ENCODE results near the gene ZDHHC9. TPM values are rescaled to one million over a fixed set of nuclear protein-coding genes. Genes with fewer than 3 reads are reported as not detected.

ZDHHC9 gene
- total and polyA plus RNA-seq, 3 donors from 2014 or later, result 6.9 to 9.4 (median 7.3) TPM

DNA sequence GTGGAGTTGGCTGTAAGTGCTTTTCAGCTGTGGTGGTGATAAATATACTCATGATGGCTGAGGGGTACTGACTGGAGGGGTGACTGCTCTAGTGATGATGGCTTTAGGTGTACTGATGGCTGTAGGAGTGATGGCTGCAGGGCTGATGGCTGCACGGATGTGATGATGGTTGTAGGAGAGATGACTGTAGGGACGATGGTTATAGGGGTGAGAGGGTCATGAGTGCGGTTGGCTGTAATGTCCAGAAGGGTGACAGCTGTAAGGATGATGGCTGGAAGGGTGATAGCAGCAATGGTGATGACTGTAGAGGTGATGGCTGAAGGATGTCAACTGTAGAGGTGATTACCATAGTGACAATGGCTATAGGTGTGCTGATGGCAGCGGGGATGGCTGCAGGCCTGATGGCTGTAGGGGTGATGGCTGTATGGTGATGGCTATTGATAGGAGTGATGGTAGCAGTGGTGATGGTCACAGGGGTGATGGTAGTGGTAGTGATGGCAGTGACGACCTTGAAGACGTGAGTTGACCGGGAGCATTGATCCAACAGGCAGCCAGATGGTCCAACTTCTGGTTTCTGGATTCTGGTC lies 64.5 kb downstream of the ZDHHC9 start:
- Histone ChIP-seq H3K27ac (no peak overlapping the region), H3K27me3 (no peaks in the 10 kb centered on the region)
- 89 to 93% methylated on average over 6 to 7 of the region's 7 CpGs for WGBS, 2 donors

DNA sequence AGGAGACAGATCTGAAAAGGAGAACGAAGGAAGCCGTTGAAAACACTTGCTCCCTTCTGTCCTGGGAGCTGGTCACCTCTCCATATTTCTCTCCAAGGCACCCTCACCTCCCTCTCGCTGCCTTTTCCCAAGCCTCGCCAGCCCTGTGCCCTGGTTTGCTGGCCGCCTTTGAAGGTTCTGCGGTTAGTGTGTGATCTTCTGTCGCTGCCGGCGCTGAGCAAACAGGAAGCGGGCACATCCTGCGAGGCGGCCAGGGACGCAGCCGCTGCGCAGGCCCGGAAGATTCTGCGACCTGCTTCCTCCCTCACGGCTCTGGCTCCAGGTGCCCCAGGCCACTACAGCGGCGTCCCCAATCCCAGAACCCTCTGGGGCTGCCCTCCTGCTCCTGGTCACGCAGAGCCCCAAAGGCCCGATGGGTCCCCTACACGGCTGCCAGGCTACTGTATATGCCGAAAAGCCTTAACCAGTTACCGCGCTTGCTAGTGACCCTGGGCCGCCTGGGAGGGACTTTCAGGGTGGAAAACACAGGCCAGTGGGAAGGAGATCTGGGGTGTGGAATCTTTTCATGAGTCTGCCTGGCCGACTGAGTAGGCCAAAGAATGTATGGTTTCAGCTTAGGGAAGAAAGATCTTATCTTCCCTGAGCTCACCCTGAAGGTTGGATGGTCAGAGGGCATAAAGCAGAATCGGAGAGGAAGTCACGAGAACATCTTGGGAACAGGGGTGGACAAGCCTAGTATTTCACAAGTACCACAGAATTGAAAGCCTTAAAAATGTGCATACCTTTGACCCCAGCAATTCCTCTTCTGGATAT lies 66.3 kb downstream of the ZDHHC9 start:
- peak; percentile 17 for DNase-seq
- intact Hi-C loops (cut with DNase I; ENCODE audit: low total_unique reads), result no loop called here
- 35 to 44% methylated on average over 13 of the region's 30 CpGs for WGBS, 2 donors

More for the DNA sequence above, 64.5 kb downstream of the ZDHHC9 start:
- DNase-seq, result no peak
- intact Hi-C loops (cut with DNase I; ENCODE audit: low total_unique reads), result no loop called here
- H3K4me1 ChIP-seq, result no peaks in the 10 kb centered on the region
- H3K9me3 ChIP-seq, result no peaks in the 10 kb centered on the region
- no peak for TF ChIP-seq POLR2A (IDR thresholded peaks at IDR 0.05)
- TF ChIP-seq, protein P1, sequence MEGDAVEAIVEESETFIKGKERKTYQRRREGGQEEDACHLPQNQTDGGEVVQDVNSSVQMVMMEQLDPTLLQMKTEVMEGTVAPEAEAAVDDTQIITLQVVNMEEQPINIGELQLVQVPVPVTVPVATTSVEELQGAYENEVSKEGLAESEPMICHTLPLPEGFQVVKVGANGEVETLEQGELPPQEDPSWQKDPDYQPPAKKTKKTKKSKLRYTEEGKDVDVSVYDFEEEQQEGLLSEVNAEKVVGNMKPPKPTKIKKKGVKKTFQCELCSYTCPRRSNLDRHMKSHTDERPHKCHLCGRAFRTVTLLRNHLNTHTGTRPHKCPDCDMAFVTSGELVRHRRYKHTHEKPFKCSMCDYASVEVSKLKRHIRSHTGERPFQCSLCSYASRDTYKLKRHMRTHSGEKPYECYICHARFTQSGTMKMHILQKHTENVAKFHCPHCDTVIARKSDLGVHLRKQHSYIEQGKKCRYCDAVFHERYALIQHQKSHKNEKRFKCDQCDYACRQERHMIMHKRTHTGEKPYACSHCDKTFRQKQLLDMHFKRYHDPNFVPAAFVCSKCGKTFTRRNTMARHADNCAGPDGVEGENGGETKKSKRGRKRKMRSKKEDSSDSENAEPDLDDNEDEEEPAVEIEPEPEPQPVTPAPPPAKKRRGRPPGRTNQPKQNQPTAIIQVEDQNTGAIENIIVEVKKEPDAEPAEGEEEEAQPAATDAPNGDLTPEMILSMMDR (IDR thresholded peaks at IDR 0.05), result no peak
- no peaks in the 10 kb centered on the region for H3K36me3 ChIP-seq (ENCODE audit: low read depth, missing control alignments)
- no peak overlapping the region for H3K4me3 ChIP-seq

GRCh38 chrX:129773649-129774458 lies 69.8 kb downstream of the ZDHHC9 start:
- H3K4me1 ChIP-seq, result no peaks in the 10 kb centered on the region

More for the DNA sequence above, 66.3 kb downstream of the ZDHHC9 start:
- Histone ChIP-seq H3K27ac (no peak overlapping the region), H3K36me3 (ENCODE audit: low read depth, missing control alignments) (no peaks in the 10 kb centered on the region), H3K4me3 (no peak overlapping the region), H3K9me3 (no peaks in the 10 kb centered on the region), H3K4me1 (no peaks in the 10 kb centered on the region), H3K27me3 (no peaks in the 10 kb centered on the region)
- TF ChIP-seq POLR2A (IDR thresholded peaks at IDR 0.05), result no peak
- TF ChIP-seq, protein P1 (IDR thresholded peaks at IDR 0.05), result no peak

DNA sequence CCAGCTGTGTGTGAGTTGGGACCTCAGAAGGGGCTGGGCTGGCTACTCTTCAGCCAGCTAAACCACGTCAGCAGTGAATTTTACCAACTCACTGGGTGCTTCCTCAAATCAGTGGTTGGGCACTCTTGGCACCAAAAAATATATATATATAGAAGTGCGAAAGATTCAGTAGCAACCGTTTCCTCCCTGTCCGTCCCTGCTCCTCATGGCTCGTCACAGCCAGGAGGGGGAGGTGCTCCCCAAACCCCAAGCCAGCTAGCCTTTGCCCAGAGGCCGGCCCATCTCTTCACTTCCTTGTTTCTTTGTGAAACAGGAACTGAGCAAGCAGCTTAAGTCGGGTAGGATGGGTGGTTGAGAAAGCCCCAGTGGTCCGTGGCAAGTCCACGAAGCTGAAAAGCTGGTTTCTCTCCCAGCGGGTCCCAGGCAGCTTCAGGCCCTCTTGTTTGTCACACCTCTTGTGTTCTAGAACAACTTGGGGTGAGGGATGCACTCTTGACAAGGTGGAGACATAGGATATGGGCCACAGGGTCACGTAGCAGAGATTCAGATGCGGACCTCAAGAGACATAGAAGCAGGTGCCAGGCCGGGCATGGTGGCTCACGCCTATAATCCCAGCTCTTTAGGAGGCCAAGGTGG lies 70.8 kb downstream of the ZDHHC9 start:
- peak; percentile 18 for DNase-seq
- TF ChIP-seq, protein P1 (IDR thresholded peaks at IDR 0.05), result no peak
- TF ChIP-seq POLR2A (IDR thresholded peaks at IDR 0.05), result no peak

More at GRCh38 chrX:129773649-129774458, 69.8 kb downstream of the ZDHHC9 start:
- no peaks in the 10 kb centered on the region for H3K9me3 ChIP-seq
- TF ChIP-seq, protein P1 (IDR thresholded peaks at IDR 0.05), result no peak
- no peak for TF ChIP-seq POLR2A (IDR thresholded peaks at IDR 0.05)
- H3K4me3 ChIP-seq, result no peak overlapping the region
- no peak for DNase-seq
- WGBS, 2 donors, result 85 to 89% methylated on average over 2 to 4 of the region's 4 CpGs
- H3K27ac ChIP-seq, result no peak overlapping the region
- H3K27me3 ChIP-seq, result no peaks in the 10 kb centered on the region
- intact Hi-C loops (cut with DNase I; ENCODE audit: low total_unique reads), result no loop called here
- H3K36me3 ChIP-seq (ENCODE audit: low read depth, missing control alignments), result no peaks in the 10 kb centered on the region

More for the DNA sequence above, 70.8 kb downstream of the ZDHHC9 start:
- H3K9me3 ChIP-seq, result no peaks in the 10 kb centered on the region
- no peaks in the 10 kb centered on the region for H3K4me1 ChIP-seq
- H3K4me3 ChIP-seq, result no peak overlapping the region
- H3K27ac ChIP-seq, result no peak overlapping the region
- no peaks in the 10 kb centered on the region for H3K27me3 ChIP-seq
- intact Hi-C loops (cut with DNase I; ENCODE audit: low total_unique reads), result no loop called here
- H3K36me3 ChIP-seq (ENCODE audit: low read depth, missing control alignments), result no peaks in the 10 kb centered on the region
- WGBS, 2 donors, result 76 to 92% methylated on average over 10 to 14 of the region's 14 CpGs
